CD4-positive, alpha-beta T cell treated with Interleukin-1 beta for 1 hour (primary cell): ENCODE results near the gene PIP5K1C.

Source experiments
- DNase-seq, 2 donors: peaks; one replicate each; pipeline ENCODE4 v3.0.0-alpha.2; 2020 to 2022

Gene PIP5K1C

DNA sequence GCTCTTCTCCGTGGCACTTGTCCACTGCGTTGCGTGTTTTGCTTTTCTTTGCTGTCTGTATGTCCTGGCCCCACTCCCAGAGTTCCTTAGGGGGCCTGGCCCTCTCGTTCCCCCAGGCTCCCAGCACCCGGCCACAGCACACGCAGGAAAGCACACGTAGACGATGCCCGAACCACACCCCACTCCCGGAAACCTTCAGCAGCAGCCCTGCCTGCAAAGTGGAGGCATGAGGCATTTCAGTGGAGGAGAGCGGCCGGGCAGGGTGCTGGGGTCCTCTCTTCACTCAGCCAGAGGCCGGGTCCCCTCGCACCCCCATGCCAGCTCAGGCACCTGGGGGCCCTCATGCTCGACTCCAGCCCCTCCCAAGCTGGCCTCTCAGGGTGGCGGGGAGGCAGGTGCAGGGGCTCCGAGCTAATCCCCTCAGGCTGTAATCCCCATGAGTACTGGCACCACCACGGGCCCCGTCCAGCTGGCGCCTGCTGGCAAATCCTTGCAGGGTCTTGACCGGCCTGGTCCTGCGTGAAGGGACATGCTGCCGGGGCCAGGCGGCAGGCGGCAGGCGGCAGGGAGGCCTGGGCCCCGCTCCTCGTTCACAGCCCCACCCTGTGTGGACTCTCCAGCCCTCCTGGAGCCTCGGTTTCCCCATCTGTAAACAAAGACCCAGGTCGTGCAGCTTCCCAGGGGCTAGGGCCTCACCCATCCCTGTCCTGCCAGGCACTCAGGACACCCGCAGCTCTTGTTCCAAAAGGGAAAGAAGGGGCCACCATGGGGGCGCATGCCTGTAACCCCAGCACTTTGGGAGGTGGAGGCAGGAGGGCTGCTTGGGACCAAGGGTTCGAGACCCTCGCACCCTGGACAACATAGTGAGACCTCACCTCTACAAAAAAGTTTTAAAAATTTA, 7.0 kb downstream of the PIP5K1C start:
- DNase-seq, result no peak

DNA sequence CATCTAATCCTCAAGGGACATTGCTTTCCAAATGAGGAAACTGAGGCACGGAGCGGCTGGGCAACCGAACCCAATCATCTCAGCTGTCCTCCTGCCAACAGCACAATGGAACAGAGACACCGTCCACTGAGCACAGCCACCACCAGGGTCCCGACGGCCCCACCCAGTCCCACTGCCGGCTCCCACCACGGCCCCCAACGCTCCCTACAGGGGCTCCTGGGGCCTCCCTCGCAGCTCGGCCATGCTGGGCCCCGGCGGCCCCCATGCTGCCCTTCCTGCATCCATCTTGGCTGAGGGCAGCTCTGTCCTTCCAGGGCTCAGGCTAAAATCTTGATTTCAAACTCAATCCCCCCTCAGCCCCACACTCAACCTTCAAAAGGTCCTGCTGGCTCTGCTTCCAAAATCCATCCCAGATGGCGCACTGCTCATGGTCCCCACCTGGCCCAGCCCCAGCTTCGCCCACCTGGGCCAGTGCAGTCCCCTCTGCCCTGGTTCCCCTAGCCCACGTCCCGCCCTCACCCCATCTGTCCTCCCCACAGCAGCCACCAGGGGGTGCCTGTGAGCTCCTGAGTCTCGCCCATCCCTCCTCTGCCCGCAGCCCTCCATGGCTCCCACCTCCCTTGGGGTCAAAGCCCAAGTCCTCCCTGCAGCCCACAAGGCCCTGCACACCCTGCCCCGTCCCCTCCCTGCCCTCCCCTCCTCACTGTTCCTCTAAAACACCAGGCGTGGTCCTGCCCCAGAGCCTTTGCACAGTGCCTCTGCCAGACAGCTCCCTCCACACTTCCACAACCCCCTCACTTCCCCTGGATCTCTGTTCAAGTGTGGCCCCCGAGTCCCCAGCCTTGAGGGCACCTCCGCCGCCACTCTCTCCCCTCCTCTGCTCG, 7.9 kb downstream of the PIP5K1C start:
- DNase-seq, result peak; percentile 40 to 51

- DNase-seq, result no peak
Measured at GRCh38 chr19:3691726-3692125, 8.5 kb downstream of the PIP5K1C start.

DNA sequence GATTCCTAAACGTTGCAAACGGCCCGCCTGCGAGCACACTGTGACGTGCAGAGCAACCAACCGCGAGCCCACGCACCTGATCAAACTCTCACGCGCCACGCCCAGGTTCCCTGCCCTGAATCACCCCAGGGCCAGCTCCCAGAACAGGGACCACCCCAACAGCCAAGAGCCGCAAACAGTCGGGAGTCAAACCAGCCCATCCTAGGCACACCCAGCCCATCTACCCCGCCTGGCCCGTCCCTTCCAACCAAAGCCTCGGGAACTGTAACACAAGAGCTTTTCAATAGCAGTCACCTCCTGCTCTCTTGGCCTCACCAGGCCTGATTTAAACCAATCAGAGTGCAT, 8.9 kb downstream of the PIP5K1C start:
- DNase-seq, result no peak

GRCh38 chr19:3690551-3691371, 9.5 kb downstream of the PIP5K1C start:
- no peak for DNase-seq

DNA sequence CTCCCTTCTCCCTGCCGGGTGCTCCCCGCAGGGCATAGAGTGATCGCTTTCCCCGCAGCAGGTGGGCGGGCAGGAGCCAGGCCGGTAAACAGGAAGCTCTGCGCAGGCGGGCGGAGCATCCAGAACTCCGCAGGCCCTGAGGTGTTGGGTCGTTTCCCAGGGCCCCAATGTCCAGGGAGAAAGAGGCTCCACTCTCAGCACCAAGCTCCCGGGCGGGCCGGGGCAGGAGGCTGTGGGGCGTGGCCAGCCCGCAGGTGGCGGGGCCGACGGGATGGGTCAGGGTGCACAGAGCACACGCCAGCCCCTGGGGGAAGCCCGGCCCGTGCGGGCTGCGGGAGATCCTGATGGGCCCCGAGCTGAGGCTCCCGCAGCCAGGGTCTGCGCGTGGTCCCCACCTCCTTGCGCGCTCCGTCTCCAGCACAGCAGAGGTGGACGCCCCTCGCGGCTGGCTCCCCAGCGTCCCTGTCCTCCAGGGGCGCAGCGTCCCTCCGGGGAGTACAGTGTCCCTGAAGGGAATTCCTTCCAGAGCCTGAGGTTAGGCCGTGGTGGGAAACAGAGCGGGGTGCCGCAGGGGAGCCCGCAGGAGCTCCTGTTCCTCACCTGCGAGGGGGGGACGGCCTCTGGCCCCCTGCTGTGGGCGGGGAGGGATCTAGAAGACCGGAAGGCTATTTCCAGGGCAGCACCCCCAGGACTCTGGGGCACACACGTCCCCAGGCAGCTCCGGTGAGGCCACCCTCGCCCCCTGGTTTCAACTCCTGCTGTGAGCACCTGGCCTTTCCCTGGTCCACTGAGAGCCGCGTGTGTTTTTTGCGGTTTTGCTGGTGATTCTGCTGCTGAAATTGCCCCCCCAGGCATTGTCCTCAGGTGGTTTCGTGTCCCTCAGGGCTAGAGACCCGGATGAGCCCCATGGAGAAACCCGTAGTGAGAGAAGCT, 12.2 kb downstream of the PIP5K1C start:
- DNase-seq, result peak; percentile 20 to 28

DNA sequence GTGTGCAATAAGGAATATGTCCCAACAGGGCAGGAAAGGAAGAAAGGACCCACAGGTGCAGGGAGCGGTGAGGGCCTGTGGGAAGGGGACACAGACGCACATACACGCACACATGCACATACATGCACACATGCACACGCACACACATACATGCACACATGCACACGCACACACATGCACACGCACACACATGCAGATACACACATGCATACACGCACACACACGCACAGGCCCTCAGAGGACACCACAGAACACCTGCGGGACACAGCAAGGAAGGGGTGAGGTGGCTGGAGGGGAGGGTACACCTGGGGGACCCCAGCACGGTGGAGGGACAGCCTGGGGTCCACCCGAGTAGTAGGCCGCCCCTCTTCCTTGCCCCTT, 12.9 kb downstream of the PIP5K1C start:
- no peak for DNase-seq

GRCh38 chr19:3684817-3685410, 15.4 kb downstream of the PIP5K1C start:
- DNase-seq, result no peak

- DNase-seq, result no peak
Measured at GRCh38 chr19:3684054-3684816, 16.0 kb downstream of the PIP5K1C start.

DNA sequence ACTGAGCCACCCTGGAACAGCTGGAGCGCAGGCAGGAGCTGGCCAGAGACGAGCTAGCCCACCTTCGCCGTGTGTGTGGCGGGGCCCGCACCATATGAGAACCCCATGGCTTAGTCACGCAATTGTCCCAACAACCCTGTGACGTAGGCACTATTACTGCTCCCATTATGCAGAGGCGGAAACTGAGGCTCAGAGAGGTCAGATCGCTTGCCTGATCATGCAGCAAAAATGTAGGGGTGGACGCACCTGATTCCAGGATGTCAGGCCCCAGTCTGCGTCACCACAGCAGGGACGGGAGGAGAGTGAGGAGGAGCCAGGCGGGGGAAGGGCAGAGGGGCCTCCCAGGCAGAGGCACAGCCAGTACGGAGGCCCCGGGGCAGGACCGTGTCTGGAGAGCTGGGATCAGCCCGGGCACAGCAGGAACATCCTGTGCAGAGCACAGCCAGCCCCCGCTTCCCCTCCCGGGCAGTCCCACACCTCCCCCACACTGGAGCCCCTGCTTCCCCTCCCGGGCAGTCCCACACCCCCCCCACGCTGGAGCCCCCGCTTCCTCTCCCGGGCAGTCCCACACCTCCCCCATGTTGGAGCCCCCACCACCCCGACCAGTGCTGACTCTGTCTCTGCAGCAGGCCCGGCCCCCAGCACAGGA, 16.7 kb downstream of the PIP5K1C start:
- DNase-seq, result no peak

DNA sequence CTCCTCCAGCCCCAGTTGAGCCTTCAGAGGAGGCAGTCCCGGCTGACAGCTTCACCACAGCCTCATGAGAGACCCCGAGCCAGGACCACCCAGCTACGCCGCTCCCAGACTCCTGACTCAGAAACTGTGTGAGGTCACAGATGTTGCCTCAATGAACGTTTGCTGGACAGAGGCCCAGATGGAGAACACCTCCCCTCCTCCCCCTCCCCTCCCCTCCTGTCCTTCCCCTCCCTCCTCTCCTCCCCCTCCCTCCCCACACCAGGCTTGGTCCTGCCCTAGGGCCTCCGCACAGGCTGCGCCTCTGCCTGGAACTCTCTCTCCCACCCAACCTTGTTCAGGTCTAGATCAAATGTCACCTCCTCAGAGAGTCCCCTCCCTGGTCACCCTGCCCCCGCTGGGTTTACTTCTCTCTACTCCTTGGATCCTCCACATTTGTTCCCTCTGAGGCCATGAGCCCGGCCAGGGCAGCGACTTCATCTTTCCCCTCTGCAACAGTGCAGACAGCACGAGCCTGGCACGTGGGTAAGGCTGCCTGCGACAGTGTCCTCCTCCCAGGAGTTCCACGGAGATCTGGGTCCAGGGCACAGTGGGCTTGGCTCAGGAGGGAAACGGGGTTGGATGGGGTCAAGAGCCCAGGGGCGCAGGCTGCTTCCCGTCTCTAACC, 17.4 kb downstream of the PIP5K1C start:
- DNase-seq, result no peak

DNA sequence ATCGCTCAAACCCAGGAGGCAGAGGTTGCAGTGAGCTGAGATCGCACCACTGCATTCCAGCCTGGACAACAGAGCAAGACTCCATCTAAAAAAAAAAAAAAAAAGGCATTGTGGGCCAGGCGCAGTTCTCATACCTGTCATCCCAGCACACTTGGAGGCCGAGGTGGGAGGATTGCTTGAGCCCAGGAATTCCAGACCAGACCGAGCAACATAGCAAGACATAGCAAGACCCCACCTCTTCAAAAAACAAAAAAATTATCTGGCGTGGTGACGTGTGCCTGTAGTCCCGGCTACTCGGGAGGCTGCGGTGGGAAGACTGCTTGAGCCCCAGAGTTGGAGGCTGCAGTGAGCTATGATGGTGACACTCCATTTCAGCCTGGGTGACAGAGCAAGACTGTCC, 18.0 kb downstream of the PIP5K1C start:
- DNase-seq, result no peak

DNA sequence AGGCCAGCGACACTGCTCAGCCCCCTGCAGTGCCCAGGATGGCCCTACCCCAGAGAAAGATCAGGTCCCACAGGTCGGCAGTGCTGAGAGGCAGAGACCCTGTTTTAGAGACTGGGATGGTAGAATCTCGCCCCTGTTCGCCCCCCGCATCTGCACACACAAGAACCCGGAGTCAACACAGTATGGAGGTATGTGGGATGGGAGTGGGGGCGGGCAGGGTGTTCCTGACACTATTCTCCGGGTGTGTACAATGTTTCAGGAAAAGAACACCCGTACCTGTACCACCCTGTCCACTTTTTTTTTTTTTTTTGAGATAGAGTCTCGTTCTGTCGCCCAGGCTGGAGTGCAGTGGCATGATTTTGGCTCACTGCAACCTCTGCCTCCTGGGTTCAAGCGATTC, 19.3 kb downstream of the PIP5K1C start:
- DNase-seq, result no peak

- no peak for DNase-seq
Measured at GRCh38 chr19:3679581-3679980, 20.7 kb downstream of the PIP5K1C start.

DNA sequence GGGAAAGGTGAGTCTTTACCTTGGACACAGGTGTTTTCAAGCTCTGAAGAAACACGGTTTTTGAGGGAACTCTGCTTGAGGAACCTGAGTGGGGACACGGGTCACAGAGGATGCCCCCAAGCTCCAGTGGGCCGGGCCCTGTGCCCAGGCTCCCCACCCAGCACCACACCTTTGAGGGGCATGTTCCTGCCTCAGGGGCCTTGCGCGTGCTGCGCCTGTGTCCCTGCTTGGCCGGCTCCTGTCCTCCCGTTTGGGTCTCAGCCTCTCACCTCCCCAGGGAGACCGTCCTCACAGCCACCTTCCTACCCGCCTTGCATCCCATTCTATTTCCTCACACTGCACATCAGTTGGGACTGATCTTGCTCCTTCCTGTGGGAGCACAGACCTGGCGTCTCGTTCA, 21.1 kb downstream of the PIP5K1C start:
- no peak for DNase-seq

DNA sequence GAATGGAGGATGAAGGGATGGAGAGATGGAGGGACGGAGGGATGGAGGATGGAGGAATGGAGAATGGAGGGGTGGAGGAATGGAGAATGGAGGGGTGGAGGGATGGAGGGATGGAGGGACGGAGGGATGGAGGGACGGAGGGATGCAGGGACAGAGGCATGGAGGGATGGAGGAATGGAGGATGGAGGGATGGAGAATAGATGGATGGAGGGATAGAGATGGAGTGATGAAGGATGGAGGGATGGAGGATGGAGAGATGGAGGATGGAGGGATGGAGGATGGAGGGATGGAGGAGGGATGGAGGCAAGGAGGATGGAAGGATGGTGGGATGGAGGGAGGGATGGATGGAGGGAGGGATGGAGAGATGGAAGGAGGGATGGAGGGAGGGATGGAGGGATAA, 22.1 kb downstream of the PIP5K1C start:
- DNase-seq, result no peak

GRCh38 chr19:3674784-3675543, 25.3 kb downstream of the PIP5K1C start:
- DNase-seq, result no peak

- DNase-seq, result no peak
Measured at GRCh38 chr19:3673506-3674439, 26.5 kb downstream of the PIP5K1C start.
